VCaP (cell line): Measurements from ENCODE around the gene WDCP.
A peak's percentile ranks its signal among the peaks of the same experiment; 100 is the strongest.

Source experiments
- H3K27ac ChIP-seq: fragments of 450-650 bp; 2 replicates; pipeline ENCODE4 v1.5.1; 2017
- CTCF ChIP-seq: fragments of 450-650 bp; conservative IDR thresholded peaks from 2 replicates; pipeline ENCODE4 v1.5.1; 2017; ENCODE audit warnings: mild to moderate bottlenecking, moderate library complexity

WDCP gene

GRCh38 chr2:24055750-24056149 lies 8.6 kb upstream of the WDCP start:
- no peak for TF ChIP-seq CTCF
- no peak overlapping the region for H3K27ac ChIP-seq

GRCh38 chr2:24054366-24055010 lies 7.3 kb upstream of the WDCP start:
- no peak for TF ChIP-seq CTCF
- no peak overlapping the region for H3K27ac ChIP-seq

GRCh38 chr2:24052951-24053350 lies 5.8 kb upstream of the WDCP start:
- TF ChIP-seq CTCF = no peak
- H3K27ac ChIP-seq = peak overlapping the region; percentile 63; the same call in 1 of the 2 replicates

GRCh38 chr2:24051833-24052232 lies 4.6 kb upstream of the WDCP start:
- peak overlapping the region; percentile 63 for H3K27ac ChIP-seq
- TF ChIP-seq CTCF = no peak

- peak overlapping the region; percentile 63 for H3K27ac ChIP-seq
Measured at GRCh38 chr2:24050041-24050979, 3.1 kb upstream of the WDCP start.

GRCh38 chr2:24049485-24050021 lies 2.4 kb upstream of the WDCP start, which contains the start of gene FKBP1B:
Gene FKBP1B (plus strand): TSS chr2:24049741. CDS start chr2:24049850, 109 bp downstream.
- no peak for TF ChIP-seq CTCF
- H3K27ac ChIP-seq = peak within 1 kb of the TSS; percentile 63

More at GRCh38 chr2:24050041-24050979, 3.1 kb upstream of the WDCP start:
- TF ChIP-seq CTCF = no peak

- H3K27ac ChIP-seq = peak overlapping the region; percentile 63; the same call in 1 of the 2 replicates
- no peak for TF ChIP-seq CTCF
Measured at GRCh38 chr2:24048769-24049484, 1.7 kb upstream of the WDCP start.
